ENCODE results near the gene PGLYRP1. TPM values are rescaled to one million over a fixed set of nuclear protein-coding genes. Genes with fewer than 3 reads are reported as not detected.

Gene PGLYRP1
- polyA plus RNA-seq, 3 donors, result 0.36 to 0.39 (median 0.37) TPM

GRCh38 chr19:46006411-46006810, 16.4 kb downstream of the PGLYRP1 start:
- Histone ChIP-seq H3K79me2 (ENCODE audit: insufficient read depth, low read length) (no peaks in the 10 kb centered on the region), H3K27ac (ENCODE audit: low read depth in 1 of 2, low read length in 2 of 2) (no peak overlapping the region), H3K4me3 (replicated peaks in 1 of 3; ENCODE audit: low read depth in 2 of 3, low read length in 3 of 3) (no peak overlapping the region), H3K4me1 (ENCODE audit: control insufficient read depth in 1 of 2, insufficient read depth in 2 of 2, low read length in 2 of 2) (no peaks in the 10 kb centered on the region), H3K36me3 (replicated peaks in 1 of 2; ENCODE audit: control insufficient read depth in 1 of 2, insufficient read depth in 2 of 2, low read length in 2 of 2) (peaks cover 16 to 44% of the 10 kb centered on the region in 2 donors), H3K9me3 (replicated peaks in 1 of 2; ENCODE audit: control insufficient read depth in 1 of 2, insufficient read depth in 1 of 2, low read length in 2 of 2) (no peaks in the 10 kb centered on the region), H3K27me3 (ENCODE audit: control insufficient read depth in 2 of 2, insufficient read depth in 2 of 2, low read length in 2 of 2) (no peaks in the 10 kb centered on the region), H3K9ac (ENCODE audit: insufficient read depth, low read length, poor library complexity, severe bottlenecking) (no peak overlapping the region), H3K4me2 (replicated peaks; ENCODE audit: extremely low read depth, low read length, poor library complexity, severe bottlenecking) (no peak overlapping the region), H2AFZ (ENCODE audit: insufficient read depth, low read depth, low read length, poor library complexity, severe bottlenecking) (no peak overlapping the region), H4K20me1 (ENCODE audit: insufficient read depth, low read length) (peaks cover 11% of the 10 kb centered on the region)
- no peaks in the 10 kb centered on the region for H3K4me1 Mint-ChIP-seq
- peaks cover 0 to 2% (median 1%) of the 10 kb centered on the region in 3 donors for H3K27me3 Mint-ChIP-seq (ENCODE audit: low read depth in 3 of 3)
- intact Hi-C loops (cut with micrococcal nuclease), result no loop called here
- WGBS (ENCODE audit: insufficient coverage), result 96% methylated on average over 7 of the region's 13 CpGs
- TF ChIP-seq CTCF (IDR thresholded peaks at IDR 0.05), result no peak
- no peak overlapping the region for H3K27ac Mint-ChIP-seq
- no peak for DNase-seq
- peaks cover 54 to 61% of the 10 kb centered on the region in 2 donors for H3K36me3 Mint-ChIP-seq
- H3K9me3 Mint-ChIP-seq, result peaks cover 0 to 2% (median 0%) of the 10 kb centered on the region in 7 donors
- no peak overlapping the region for H3K4me3 Mint-ChIP-seq

- no peak overlapping the region for H3K4me2 ChIP-seq (replicated peaks; ENCODE audit: extremely low read depth, low read length, poor library complexity, severe bottlenecking)
- H3K4me1 Mint-ChIP-seq, result peaks cover 19% of the 10 kb centered on the region
- no peak overlapping the region for H3K9ac ChIP-seq (ENCODE audit: insufficient read depth, low read length, poor library complexity, severe bottlenecking)
- WGBS (ENCODE audit: insufficient coverage), result 95% methylated on average over 9 of the region's 15 CpGs
- H3K27me3 Mint-ChIP-seq (ENCODE audit: low read depth in 3 of 3), result peaks cover 21 to 28% (median 21%) of the 10 kb centered on the region in 3 donors
- no peaks in the 10 kb centered on the region for H3K9me3 ChIP-seq (replicated peaks in 1 of 2; ENCODE audit: control insufficient read depth in 1 of 2, insufficient read depth in 1 of 2, low read length in 2 of 2)
- H2AFZ ChIP-seq (ENCODE audit: insufficient read depth, low read depth, low read length, poor library complexity, severe bottlenecking), result no peak overlapping the region
- H3K36me3 Mint-ChIP-seq, result peaks cover 35 to 46% of the 10 kb centered on the region in 2 donors
- peaks cover 14 to 15% of the 10 kb centered on the region in 2 donors for H3K4me1 ChIP-seq (ENCODE audit: control insufficient read depth in 1 of 2, insufficient read depth in 2 of 2, low read length in 2 of 2)
- H4K20me1 ChIP-seq (ENCODE audit: insufficient read depth, low read length), result peaks cover 25% of the 10 kb centered on the region
- no peak overlapping the region for H3K27ac ChIP-seq (ENCODE audit: low read depth in 1 of 2, low read length in 2 of 2)
- TF ChIP-seq CTCF (IDR thresholded peaks at IDR 0.05), result no peak
- no peaks in the 10 kb centered on the region for H3K79me2 ChIP-seq (ENCODE audit: insufficient read depth, low read length)
- no peak overlapping the region for H3K27ac Mint-ChIP-seq
- H3K27me3 ChIP-seq (ENCODE audit: control insufficient read depth in 2 of 2, insufficient read depth in 2 of 2, low read length in 2 of 2), result peaks cover 3 to 15% of the 10 kb centered on the region in 2 donors
- intact Hi-C loops (cut with micrococcal nuclease), result no loop called here
- peaks cover 9 to 30% of the 10 kb centered on the region in 2 donors for H3K36me3 ChIP-seq (replicated peaks in 1 of 2; ENCODE audit: control insufficient read depth in 1 of 2, insufficient read depth in 2 of 2, low read length in 2 of 2)
- no peak overlapping the region for H3K4me3 ChIP-seq (replicated peaks in 1 of 3; ENCODE audit: low read depth in 2 of 3, low read length in 3 of 3)
- DNase-seq, result no peak
- H3K4me3 Mint-ChIP-seq, result no peak overlapping the region
- peaks cover 0 to 12% (median 1%) of the 10 kb centered on the region in 7 donors for H3K9me3 Mint-ChIP-seq
These were observed 20.1 kb downstream of the PGLYRP1 start for GRCh38 chr19:46002678-46003275.

All from CD14-positive monocyte (primary cell).